Hematopoietic multipotent progenitor cell treated with erythropoietin and hydrocortisone succinate and interleukin-3 and kit ligand, for 17 days (in vitro differentiated cells): ENCODE data around the gene ST6GALNAC4.

Experiments
- DNase-seq: peaks from one replicate; pipeline ENCODE4 v3.0.0-alpha.2; 2015; ENCODE audit warnings: low spot score

Gene ST6GALNAC4

DNA sequence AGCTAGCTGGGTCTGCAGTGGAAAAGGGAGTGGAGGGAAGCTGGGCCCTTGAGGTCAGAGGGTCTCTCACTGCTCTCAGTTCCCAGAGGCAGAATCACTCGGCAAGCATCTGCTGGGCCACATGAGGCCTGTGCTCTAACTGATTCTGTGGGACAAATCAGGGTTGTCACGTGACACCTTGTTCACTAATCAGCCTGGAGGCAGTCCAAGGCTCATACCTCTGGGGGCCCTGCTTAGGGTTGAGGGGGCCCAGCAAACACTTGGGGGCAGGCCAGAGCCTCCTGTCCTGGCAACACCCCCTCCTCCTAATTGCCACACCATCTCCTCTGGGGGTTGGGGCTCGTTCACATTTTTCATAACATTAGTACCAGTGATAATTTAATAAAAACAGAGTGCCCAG, 29.9 kb upstream of the ST6GALNAC4 start:
- DNase-seq: no peak

DNA sequence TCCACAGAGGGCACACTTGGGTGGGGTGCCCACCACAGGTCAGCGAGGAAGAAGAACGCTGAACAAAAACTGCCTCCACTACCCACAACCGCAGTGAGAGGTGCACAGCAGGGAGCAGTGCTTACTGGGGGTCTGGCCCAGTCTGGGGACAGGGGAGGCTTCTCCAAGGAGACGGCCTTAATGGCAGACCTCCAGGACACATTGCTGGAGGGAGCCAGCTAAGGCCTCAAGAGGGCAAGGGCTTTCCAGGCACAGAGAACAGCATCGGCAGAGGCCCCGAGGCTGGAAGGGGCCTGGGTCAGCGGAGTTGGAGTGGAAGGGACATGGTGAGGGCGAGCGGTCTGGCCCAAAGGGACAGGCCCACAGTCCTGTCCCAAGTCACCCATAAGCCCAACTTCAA, 29.1 kb upstream of the ST6GALNAC4 start:
- DNase-seq: no peak

DNA sequence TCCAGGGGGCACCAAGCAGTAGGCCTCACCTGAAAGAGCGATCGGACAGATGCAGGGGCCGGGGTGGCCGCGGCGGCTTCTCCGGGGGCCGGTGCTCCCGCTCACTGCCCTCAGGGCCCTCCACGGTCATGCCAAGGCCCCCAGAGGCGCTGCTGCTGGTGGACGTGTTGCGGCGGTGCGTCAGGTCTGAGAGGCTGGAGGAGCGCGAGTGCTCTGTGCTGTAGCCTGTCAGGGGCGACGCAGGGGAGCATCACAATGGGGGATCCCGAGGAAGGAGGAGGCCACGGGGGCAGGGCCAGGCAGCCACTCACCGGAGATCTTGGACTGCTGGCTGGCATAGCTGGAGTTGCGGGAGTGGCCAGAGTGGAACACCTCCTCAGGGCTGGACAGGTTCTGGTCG, 28.5 kb upstream of the ST6GALNAC4 start:
- DNase-seq: no peak

DNA sequence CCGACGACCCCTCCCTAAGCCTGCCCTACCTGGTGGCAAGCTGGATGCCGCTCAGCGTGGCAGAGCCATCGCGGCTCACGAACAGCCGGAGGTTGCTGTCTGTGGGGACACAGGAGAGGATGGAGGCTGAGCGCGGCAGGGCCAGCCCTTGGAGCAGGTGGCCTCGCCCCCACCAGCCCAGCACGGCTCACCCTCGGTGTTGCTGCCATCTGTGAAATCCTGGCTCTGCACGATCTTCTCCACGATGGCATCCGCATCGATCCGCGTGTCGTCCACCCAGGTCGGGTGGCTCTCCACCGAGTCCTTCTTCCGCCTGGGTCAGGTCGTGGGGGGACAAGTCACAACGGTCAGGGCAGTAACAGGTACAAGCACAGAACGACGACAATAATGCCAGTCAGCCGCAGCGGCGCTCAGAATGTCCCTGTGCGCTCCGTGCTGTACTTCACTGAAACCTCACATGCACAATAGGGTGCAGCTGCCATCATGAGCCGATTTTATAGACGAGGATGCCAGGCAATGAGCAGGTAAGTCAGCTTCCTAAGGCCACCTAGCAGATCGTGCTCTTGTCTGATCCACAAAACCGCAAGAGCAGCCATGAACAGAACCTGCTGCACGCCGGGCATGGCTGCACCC, 27.9 kb upstream of the ST6GALNAC4 start:
- DNase-seq: no peak

DNA sequence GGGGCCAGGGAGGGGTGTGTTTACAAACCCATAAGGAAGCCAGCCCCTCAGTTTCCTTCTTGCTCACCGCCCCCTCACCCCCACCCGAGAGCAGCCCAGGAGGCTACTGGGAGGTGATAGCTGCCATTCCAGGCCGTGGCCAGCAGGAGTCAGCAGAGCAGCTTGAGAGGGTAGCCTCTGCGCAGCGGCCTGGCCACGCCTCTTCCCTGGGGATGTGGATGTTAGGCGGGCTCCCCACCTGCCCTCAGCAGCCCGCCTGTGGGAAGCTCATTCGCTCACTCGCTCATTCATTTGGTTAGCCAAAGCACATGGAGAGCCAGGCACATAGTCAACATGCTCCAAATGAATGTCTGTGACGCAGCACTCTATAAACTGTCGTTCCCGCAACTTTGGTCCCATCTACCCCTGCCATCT, 26.9 kb upstream of the ST6GALNAC4 start:
- DNase-seq: peak; percentile 78

DNA sequence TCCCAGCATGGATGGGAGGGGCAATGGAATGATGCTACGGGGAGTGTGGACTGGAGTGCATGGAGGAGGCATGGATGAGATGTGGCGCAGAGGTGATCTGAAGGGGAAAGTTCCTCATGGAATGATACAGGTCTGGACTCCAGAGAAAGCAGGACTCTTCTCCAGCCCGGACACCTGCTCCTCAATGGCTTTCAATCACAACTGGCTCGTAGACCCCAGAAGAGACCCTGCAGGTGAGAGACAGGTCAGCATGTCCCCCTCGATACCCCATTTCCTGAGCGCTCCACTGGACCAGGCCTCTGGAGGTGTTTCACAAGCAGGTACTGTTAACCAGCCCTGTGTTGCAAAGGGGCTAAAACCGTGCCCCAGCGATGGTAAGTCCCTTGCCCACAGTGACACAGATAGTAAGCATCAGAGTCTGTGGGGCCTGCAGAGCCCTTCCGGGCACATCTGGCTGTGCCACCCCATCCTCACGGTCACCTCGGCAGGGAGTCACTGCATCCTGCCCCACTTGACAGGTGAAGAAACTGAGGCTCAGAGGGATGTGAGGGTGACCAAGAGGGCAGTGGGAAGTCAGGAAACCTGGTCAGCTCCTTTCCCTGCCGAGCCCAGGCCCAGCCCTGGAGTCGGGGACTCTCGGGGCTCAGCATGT, 26.3 kb upstream of the ST6GALNAC4 start:
- no peak for DNase-seq

DNA sequence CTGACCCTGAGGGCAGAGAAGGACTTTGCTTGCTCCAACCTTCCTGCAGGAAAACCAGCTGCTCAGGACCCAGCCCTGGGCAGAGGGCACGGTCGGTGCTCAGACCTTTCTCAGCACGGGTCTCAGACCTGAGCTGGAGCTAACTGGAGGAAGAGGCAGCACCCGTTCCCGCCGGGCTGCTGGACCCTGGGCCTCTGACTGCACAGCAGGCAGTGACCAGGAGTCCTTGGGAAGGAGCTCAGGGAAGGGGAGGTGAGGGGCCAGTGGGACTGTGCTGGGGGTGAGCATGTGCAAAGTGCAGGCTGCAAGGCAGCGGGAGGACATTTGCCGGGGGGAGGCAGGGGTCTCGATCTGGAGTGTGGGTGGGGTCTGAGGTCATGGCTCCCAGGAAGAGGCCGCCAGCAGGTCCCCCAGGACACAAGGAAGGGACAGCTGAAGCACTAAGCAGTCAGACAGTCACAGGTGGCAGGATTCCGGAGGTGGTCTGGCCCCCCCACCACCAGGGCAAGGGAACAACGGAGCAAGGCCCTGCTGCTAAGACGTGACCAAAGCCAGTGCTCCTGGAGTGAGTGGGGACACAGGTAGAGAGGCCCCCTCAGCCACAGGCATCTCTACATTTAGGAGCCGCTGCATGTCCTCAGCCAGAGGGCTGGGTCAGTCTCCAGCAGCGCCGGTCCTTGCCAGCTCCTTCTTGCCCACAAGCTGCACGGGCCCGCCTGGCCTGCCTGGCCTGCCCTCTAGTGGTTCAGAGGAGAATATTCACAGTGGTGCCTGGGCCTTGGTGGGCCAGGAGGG, 25.6 kb upstream of the ST6GALNAC4 start:
- peak; percentile 83 for DNase-seq

DNA sequence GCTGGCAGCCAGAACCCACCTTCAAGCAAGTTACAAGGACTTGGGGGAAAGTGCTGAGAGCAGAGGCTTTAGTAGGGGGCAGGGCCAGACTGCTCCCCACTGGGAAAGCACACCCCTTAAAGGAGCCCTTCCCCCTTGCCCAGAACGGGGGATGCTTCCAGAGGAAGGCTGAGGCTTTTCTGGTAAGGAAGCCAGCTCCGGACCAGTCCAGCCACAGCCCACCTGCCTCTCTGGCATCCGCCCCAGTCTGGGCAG, 25.0 kb upstream of the ST6GALNAC4 start:
- peak; percentile 46 for DNase-seq

DNA sequence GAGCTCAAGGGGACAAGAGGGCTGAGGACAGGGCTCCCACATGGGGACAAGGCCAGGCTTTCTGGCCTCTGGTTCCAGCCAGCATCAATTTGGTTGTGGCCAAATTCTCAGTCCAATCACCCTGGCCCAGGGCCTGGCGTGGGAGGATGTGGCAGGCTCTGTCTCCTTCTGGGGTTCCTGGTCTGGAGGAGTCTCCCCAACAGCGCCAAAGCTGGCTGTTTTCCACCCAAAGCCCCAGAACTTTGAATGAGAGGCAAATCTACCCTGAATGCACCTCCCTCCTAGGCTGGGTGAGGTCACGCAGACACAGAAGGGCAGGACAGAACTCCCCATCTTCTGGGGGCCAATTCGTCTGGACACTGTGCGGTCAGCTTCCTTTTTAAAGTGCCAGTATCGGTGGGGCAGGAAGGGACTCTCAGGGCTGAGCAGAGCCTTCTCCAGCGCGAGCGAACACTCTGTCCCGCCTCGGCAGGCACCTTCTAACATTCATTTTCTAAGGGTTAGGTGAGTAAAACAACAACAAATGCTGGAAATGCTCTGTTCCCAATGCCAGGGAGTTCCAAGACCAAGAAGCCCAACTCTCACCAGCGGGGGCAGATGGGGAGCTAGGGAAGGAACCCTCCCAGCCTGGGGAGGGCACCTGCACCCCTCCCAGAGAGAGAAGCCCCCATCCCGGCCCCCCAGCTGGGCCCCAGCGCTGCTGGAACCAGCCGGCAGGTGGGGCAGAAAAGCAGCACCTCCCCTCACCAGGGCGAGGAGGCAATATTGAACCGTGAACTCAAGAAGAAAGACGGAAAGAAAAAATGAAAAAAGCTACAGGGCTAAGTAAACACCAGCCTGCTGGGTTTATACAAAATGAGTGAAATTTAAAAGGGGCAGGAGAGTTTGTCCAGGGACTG, 24.5 kb upstream of the ST6GALNAC4 start:
- DNase-seq: peak; percentile 59

DNA sequence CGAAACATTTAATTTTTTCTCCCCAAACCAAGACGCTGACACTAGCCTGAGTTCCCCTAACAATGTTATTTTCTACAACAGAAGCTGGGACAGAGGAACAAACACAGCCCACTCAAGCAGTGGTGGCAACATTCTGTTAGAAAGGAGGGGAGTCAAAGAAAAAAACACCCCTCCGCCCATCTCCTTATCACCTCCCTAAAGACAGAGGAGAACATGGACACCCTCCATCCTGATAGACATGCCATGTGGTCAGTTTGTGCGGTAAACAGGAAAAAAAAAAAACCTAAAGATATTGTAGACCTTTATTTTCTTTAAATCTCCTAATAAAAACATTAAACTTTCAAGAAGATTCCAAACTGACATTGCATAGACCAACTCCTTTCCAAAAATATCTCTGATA, 23.8 kb upstream of the ST6GALNAC4 start:
- DNase-seq: no peak

DNA sequence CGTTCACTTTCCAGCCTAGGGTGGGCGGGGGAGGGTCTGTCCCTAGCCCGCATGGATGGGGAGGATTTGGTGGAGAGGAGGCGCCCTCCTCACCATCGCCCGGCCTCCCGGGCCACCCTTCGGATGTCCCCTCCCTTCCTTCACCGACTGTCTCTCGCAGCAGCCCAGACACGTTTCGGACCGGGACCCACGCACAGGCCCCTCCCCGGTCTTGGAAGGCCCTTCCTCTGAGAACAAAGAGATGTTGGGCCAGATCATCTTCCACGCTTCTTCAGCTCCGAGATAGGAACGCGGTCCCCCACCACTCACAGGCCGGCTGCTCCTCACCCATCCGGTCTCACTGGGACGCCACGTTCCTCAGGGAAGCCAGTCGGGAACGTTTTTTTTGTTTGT, 21.5 kb upstream of the ST6GALNAC4 start:
- no peak for DNase-seq

DNA sequence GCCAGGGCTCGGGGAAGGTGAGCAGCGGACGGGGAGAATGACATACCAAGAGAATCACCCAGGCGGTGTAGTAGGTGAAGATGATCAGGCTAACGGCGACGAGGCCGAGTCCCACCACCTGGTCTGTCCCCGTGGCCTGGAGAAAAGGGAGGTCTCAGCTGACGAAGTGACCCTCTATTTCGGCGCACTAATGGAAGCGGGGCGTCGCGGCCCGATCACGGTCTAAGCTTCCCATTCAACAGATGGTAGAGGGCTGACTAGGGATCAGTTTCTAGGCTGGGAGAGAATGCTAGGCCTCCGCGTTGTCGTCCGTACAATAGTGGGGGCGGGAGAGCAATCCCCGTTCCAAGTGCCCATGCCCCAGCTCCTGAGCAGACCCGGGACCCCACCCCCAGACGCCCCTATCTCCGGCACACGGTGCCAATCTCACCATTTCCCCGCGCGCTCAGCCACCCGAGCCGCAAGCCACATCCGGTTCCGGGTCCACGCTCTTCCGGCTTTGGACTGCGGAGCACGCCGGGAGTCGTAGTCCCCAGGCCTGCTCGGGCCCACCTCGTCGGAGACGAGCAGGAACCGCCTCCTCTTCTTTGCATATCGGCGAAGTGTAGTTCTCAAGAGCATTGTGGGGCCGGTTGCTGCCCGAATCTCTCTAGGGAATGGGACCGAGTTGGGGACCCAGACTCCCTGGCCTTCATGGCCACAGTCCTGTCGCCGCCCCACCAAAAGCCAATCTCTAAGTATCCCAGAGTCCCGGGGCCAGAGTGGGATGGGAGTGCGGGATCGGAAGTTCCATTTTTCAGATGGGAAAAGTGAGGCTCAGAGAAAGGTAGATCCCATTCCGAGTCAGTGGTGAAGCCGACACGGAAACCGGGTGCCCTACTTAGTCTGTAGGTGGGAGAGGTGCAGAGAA, 20.8 kb upstream of the ST6GALNAC4 start, which contains the start of gene DPM2:
DPM2 (minus strand) TSS at position 467 of the 910 bp plus-strand sequence; CDS start at position 433, 34 bp downstream.
- peak; percentile 90 for DNase-seq

DNA sequence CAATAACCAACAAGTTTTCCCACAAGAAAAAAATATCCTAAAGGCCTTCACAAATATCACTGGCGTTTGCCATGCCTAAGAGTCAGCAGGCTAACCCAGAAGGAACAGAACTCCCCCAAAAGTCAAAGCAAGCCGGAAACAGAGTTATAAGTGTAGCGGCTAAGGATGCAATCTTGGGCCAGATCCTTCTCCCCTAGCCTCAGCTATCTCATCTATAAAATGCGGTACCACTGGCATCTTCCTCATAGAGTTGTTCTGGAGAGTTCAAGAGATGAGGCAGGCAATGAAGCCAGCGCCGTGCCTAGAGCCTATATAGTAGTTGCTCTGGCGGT, 20.2 kb upstream of the ST6GALNAC4 start:
- peak; percentile 54 for DNase-seq

DNA sequence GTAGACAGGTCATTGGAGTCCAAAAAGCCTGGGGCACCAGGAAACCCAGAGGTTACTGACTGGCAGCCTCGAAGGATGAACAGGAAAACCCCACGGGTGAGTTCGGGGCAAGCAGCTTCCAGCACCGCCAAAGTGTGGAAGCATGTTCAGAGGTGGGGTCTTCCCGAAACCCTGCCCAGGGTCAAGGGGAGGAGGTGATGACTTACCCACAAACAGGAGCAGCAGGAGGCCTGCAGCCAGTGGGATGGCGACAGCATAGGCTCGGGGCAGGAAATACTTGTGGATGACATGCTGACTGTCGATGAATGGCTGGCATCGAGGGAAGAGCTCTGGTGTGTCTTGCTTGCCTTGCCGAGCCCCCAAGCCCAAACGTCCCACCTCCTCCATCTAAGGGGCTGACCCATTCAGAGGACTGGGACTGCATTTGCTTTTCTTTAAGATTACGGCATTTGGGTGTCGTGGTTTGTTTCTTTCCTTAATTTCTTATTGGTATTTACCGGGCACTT, 19.6 kb upstream of the ST6GALNAC4 start:
- DNase-seq: peak; percentile 47

DNA sequence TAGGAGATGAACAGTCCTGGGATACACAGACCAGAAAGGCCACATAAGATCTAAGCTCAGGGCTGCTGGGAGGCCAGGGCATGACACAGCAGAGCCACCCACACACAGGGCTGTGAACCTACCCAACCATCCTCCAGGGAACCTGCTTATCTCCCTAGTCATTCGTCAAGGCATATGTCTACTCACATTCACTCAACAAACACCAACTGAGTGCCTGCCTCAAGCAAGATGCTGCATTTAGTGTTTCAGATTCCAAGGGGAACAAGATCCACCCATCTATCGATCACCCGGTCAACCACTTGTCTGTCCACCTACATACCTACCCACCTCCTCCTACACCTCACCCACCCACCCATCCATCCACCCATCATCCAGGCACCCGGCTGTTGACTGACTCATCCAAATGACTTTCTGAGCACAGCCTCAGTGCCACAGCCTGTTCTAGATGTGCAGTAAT, 19.0 kb upstream of the ST6GALNAC4 start:
- DNase-seq: peak; percentile 92

DNA sequence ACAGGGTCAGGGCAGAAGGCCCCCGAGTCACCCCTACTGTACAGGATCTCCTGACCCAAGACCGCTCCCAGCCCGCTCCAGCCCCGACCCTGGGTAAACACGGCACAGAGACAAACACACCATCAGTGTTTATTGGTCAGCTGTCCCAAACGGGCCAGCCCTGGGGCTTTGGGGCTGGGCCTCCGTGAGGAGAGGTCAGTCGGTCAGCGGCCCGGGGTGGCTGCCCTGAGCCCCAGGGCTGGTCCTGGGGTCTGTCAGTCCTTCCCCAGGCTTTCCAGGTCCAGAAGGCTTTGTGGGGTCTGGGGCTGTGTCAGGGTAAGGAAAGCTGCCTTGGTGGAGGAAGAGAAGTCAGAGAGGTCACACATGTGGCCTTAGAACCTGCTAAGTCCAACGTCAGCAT, 18.1 kb upstream of the ST6GALNAC4 start:
- DNase-seq: peak; percentile 26

DNA sequence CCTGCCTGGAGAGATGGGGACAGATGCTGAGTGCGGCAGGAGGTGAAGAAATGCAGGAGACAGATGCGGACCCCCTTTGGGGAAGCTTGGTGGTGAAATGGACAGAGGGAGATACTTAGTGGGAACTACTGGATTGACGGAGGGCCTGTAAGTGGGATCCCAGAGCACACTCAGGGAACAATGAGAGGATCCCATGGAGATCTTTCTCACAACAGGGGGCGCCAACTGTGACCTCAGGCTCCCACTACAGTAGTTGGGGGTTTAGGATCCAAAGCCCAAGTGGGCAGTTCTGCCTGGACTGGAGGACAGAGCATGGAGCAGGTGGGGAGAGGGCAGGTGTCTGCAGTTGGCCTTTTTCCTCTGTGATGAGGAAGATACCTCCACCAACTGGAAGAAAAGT, 17.4 kb upstream of the ST6GALNAC4 start:
- peak; percentile 31 for DNase-seq

DNA sequence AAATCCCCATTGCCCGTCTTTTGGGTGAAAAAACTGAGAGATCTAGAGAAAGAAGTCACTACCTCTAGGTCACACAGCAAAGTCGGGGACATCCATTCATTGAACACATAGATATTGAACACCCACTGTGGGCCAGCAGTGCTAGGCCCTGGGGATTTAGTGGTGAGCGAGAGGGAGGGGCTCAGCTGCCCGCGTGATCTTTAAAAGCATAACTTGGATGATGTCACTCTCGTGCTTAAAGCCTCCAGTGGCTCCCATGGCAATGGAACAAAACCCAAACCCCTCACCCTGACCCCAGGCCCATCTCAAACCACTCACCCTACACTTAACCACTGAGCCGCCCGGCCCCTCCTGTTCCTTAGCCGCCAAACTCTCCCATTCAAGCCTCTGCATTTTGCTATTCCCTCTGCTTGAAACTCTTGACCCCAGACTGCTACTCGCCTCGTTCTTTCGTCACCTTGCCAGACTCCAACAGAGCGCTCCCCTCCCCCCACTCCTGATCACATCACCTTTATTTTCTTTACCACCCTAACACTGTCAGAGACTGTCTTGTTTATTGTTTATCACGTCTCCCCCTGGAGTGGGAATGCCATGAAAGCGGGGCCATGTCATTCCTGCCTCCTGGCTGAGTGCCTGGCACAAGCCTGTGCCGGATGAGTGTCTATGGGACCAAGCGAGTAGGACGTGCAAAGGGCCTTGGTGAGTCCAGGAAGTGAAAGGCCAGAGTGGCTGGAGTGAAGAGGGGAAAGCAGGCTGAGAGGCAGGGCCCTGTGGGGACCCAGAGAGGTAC, 14.4 kb upstream of the ST6GALNAC4 start:
- peak; percentile 8 for DNase-seq

DNA sequence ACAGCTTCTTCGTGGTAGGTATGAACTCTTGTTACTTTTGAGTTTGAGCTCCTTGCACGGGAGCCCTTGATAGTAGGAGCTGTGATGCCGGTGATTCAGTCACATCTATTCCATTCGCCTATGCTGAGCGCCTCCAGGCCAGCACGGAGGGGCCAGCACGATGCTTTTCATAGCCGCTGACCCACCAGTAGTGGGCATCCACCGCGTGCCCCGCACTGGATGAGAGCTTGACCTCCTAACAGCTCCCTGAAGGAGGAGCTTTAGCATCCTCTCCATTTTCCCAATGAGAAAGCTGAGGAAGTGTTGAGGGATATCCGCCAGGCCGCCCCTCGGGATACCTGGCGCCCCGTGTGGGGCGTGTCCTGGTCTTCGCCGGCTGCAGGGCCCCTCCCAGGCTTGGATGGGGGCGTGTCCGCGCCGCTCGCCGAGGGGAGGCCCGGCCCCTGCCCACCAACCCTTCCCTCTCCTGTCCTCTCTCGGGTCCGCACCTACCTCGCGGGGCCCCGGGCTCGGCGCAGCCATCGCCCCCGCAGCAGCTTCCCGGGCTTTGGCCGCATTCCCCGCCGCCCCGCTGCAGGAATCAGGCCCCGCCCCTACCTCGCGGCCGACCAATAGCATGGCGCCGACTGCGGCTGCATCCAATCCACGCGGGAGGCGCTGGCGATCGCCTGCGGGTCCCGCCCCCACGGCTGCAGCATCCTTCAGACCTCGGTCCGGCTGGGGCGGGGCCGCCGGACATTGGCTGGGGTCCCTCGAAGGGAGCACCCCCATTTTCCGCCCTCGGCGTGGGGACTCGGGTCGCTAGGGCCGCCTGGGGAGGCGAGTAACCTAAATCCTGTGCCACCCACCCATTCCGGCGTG, 13.6 kb upstream of the ST6GALNAC4 start, which contains the start of gene PIP5KL1:
PIP5KL1 (minus strand) TSS at position 547 of the 861 bp plus-strand sequence; CDS start at position 522, 25 bp downstream.
- peak; percentile 80 for DNase-seq
